Placental epithelial cell (primary cell): Measurements from ENCODE around the gene MYBBP1A. TPM values are rescaled to one million over a fixed set of nuclear protein-coding genes. Genes with fewer than 3 reads are reported as not detected.

Source experiments
- total RNA-seq: library from RNA; depleted of rRNA; stranded (reverse); fragments of >200 nt; gene quantifications from 2 replicates; pipeline ENCODE4 v1.2.3, GENCODE V29; 2012

The MYBBP1A gene, protein sequence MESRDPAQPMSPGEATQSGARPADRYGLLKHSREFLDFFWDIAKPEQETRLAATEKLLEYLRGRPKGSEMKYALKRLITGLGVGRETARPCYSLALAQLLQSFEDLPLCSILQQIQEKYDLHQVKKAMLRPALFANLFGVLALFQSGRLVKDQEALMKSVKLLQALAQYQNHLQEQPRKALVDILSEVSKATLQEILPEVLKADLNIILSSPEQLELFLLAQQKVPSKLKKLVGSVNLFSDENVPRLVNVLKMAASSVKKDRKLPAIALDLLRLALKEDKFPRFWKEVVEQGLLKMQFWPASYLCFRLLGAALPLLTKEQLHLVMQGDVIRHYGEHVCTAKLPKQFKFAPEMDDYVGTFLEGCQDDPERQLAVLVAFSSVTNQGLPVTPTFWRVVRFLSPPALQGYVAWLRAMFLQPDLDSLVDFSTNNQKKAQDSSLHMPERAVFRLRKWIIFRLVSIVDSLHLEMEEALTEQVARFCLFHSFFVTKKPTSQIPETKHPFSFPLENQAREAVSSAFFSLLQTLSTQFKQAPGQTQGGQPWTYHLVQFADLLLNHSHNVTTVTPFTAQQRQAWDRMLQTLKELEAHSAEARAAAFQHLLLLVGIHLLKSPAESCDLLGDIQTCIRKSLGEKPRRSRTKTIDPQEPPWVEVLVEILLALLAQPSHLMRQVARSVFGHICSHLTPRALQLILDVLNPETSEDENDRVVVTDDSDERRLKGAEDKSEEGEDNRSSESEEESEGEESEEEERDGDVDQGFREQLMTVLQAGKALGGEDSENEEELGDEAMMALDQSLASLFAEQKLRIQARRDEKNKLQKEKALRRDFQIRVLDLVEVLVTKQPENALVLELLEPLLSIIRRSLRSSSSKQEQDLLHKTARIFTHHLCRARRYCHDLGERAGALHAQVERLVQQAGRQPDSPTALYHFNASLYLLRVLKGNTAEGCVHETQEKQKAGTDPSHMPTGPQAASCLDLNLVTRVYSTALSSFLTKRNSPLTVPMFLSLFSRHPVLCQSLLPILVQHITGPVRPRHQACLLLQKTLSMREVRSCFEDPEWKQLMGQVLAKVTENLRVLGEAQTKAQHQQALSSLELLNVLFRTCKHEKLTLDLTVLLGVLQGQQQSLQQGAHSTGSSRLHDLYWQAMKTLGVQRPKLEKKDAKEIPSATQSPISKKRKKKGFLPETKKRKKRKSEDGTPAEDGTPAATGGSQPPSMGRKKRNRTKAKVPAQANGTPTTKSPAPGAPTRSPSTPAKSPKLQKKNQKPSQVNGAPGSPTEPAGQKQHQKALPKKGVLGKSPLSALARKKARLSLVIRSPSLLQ (N-terminal part only)
- total RNA-seq: 47.9 and 57.5 TPM in 2 replicates

DNA sequence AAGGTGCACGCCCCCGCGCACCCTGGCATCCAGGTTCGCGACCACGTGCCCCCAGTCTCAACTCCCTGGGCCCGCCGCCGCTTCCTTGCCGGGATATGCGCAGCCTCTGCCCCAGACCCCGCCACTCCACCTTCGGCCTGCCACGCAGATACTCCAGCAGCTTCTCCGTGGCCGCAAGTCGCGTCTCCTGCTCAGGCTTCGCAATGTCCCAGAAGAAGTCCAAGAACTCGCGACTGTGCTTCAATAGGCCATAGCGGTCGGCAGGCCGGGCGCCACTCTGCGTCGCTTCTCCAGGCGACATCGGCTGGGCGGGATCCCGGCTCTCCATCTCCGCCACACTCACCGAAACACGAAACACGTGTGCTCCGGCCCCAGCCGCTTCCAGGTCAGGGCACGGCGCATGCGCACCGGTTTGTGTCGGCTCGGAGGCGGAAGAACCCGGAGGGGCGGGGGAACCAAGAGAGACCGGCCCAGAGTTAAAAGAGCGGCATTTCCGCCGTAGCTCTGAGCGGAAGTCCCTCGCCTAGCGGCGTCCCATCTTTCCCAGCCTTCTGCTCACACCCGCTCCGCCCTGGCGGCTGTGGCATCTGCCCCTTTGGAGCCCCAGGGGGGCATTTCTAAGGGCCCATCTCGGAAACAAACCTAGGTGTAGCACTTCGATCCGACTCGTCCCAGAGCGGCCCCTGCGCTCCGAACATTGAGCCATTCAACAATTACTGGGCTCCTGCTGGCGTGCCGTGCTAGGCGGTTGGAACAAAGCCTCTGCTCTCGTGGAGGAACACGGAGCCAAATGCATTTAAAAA is at the start of gene MYBBP1A:
MYBBP1A (minus strand) TSS at position 388 of the 803 bp plus-strand sequence; CDS start at position 328, 60 bp downstream.

DNA sequence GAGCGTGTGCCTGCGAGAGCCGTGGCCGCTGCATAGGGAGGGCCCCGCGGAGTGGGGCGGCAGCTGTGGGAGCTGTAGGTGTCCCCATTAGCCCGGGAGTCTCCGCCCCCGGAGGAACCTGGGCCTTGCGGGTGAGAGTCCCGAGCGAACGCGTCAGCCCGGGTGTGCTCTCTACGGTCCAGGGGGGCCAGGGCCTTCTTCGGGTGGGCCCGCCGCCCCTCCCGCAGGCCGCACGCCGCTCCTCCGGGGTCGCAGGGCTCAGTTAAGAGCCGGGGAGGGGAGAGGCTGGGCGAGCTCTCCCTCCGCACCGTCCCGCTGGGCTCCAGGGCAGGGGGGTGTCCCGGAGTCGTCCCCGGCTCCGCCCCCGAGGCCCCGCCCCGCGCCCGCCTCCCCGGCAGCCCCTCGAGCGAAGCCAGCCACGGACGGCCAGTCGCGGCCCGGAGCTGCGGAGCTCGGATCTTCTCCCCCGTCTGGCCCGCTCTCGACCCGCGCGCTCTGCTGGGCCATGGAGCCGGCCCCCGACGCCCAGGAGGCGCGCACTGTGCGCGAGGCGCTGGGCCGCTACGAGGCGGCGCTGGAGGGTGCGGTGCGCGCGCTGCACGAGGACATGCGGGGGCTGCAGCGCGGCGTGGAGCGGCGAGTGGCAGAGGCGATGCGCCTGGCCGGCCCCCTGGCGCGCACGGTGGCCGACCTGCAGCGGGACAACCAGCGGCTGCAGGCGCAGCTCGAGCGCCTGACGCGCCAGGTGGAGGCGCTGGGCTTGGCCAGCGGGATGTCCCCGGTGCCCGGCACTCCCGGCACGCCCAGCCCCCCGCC is 29.1 kb upstream of the MYBBP1A start, which contains the start of gene SMTNL2:
SMTNL2 (plus strand) TSS at position 429 of the 816 bp plus-strand sequence; CDS start at position 506, 77 bp downstream.

DNA sequence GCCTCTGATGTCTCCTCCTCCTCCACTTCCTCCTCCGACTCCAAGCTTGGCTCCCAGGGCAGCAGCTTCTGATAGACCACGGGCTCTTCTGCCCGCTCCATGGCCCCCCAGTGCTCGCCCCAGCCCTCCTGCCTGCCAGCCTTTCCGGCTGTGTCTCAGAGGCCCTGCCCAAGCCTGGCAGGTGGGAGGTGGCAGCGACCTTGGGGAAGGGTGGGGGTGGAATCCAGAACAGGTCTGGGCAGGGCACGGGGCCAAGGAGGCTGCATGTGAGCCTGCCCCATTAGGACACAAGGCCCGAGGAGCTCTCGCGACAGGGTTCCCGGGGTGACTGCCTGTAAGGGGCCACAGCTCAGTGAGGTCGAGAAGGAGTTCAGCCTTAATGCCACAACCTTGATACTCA is 5.2 kb upstream of the MYBBP1A start, which contains the start of gene GGT6:
GGT6 (minus strand) TSS at position 157 of the 400 bp plus-strand sequence; CDS start at position 101, 56 bp downstream.

DNA sequence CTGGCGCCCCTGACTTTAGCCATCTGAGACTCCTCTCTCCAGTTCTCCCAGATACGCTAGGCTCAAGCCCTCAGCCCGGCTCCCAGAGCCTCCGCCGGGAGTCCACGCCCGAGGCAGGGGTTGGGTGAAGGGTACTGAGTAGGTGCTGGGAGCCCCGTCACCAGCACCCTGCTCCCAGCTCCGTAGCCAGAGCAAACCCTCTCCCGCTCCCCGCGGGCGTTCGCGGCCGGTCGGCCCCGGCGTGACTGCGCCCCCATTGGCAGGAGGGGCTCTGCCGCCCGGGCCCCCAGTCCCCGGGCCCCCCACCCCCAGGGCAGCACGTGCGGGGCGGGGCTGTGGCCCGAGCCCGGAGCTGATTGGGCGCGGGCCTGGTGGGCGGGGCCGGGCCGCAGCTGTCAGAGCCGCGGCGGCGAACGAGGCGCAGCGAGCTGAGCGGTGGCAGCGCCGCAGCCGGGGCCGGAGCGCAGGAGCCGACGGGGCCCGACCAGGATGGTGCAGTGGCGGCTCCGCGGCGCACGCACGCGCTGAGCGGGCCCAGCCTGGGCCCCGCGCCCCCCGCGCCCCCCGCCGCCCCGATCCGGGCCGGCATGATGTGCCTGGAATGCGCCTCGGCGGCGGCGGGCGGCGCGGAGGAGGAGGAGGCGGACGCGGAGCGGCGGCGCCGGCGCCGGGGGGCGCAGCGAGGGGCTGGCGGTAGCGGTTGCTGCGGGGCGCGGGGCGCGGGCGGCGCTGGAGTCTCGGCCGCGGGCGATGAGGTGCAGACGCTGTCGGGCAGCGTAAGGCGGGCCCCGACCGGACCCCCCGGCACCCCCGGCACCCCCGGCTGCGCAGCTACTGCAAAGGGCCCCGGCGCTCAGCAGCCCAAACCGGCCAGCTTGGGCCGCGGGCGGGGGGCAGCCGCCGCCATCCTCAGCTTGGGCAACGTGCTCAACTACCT is 56.5 kb downstream of the MYBBP1A start, which contains the start of gene SPNS2:
SPNS2 (plus strand) TSS at position 421 of the 937 bp plus-strand sequence; CDS start at position 588, 167 bp downstream.

Other genes starting within 250 kb of the MYBBP1A start
- 43.6 and 62.5 TPM in 2 replicates for gene UBE2G1, start 188.7 kb downstream of the MYBBP1A start, total RNA-seq
- gene SPNS3, start 121.4 kb downstream of the MYBBP1A start, total RNA-seq: not detected in 2 replicates
- 0.79 and 1.5 TPM in 2 replicates for gene SPNS2, start 56.5 kb downstream of the MYBBP1A start, total RNA-seq
- not detected in 2 replicates for gene GGT6, start 5.2 kb upstream of the MYBBP1A start, total RNA-seq
- 18.3 and 33.8 TPM in 2 replicates for gene SMTNL2, start 29.1 kb upstream of the MYBBP1A start, total RNA-seq
- gene ALOX15, start 86.3 kb upstream of the MYBBP1A start, total RNA-seq: 2.7 and 5.9 TPM in 2 replicates
- 19.2 and 46.0 TPM in 2 replicates for gene PELP1, start 148.8 kb upstream of the MYBBP1A start, total RNA-seq
- 3.9 and 6.5 TPM in 2 replicates for gene ARRB2, start 155.2 kb upstream of the MYBBP1A start, total RNA-seq
- 15.5 and 19.2 TPM in 2 replicates for gene MED11, start 176.0 kb upstream of the MYBBP1A start, total RNA-seq
- gene ZMYND15, start 184.4 kb upstream of the MYBBP1A start, total RNA-seq: under 0.01 TPM in 1 of 2 replicates, not detected in the other
- gene CXCL16, start 184.5 kb upstream of the MYBBP1A start, total RNA-seq: 0.79 and 5.6 TPM in 2 replicates
- not detected in 2 replicates for gene TM4SF5, start 216.5 kb upstream of the MYBBP1A start, total RNA-seq
- 0.33 TPM in 1 of 2 replicates, not detected in the other for gene VMO1, start 231.0 kb upstream of the MYBBP1A start, total RNA-seq
- 0.79 TPM in 1 of 2 replicates, not detected in the other for gene GLTPD2, start 233.6 kb upstream of the MYBBP1A start, total RNA-seq
- 78.5 and 282 TPM in 2 replicates for gene PSMB6, start 240.8 kb upstream of the MYBBP1A start, total RNA-seq